Urothelium cell line (cell line): ENCODE results near the gene CASP8AP2.
A peak's percentile ranks its signal among the peaks of the same experiment; 100 is the strongest.
"Not testable (repeated sequence)": the region's sequence is repeated elsewhere in the genome, so short reads cannot be mapped to it uniquely, and the experiment has no call there.

Experiments
- DNase-seq: peaks from one replicate; pipeline ENCODE4 v3.0.0; 2011; ENCODE audit warnings: low spot score, mixed read lengths
- FAIRE-seq: peaks from 2 replicates; lab custom pipeline; 2011; peaks lifted over from hg19 to GRCh38; lab: Jason Lieb, UNC

The CASP8AP2 gene

DNA sequence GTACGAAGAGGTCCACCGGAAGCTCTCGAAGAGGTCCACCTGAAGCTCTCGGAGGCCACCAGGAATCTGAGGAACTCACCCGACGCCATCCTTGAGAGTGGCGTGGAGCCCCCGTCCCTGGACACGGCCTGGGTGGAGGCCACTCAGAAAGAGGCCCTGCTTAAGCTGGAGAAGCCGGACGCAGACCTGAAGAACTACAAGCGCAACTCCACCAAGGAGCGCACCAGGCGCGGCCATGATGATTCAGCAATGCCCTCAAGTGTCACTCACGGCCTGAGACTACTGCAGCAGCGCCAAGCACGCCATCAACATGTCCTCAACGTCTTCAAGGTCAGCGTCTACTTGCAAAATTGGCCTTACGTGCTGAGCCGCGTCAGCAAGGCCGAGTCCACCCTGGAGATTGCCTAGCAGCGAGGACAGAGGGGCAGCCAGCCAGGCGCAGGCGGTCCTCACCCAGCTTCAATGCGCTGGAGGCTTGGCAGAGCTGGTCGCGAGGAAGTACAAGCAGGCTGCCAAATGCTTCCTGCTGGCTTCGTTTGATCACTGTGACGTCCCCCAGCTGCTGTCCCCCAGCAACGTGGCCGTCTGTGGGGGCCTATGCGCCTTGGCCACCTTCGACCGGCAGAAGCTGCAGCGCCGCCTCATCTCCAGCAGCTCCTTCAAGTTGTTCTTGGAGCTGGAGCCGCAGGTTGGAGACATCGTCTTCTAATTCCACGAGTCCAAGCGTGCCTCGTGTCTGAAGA lies 56.9 kb downstream of the CASP8AP2 start:
- no peak for FAIRE-seq
- DNase-seq = no peak

DNA sequence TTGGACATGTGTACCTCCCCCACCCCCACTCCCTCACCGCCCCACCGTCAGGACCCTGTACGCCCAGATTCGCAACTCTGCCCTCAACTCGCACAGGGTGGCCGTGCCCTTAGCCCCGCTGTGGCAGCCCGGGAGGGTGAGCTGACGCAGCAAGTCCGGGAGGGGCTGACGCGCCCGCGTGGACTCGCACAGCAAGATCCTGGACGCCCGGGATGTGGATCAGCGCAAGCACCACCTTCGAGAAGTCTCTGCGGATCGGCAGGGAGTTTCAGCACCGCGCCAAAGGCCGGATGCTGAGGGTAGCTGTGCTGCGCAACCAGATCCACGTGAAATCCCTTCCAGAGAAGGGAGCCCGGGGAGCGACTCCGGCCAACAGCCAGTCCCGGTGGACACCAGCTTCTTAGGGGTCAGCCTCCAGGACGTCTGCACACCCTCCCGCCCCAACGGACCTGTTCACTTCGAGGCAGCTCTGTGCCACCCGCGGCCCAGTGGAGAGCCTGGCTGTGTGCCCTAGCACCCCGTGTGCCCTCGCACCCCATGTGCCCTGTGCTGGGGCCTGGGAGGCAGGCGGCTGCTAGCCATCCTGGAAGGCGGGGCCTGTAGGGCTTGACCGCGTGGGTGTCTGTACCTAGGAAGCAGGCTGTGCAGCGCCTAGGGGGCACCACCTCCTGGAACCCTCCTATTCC lies 57.9 kb downstream of the CASP8AP2 start:
- no peak for DNase-seq
- no peak for FAIRE-seq

DNA sequence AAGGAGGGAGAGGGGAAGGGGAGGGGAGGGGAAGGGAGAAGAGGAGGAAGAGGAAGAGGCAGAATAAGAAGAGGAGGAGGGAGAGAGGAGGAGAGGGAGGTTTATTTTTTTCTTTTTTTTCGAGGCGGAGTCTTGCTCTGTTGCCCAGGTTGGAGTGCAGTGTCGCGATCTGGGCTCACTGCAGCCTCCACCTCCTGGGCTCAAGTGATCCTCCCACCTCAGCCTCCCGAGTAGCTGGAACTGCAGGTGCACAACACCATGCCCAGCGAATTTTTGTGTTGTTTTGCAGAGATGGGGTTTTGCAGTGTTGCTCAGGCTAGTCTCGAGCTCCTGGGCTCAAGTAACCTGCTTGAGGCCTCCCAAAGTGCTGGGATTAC lies 58.4 kb downstream of the CASP8AP2 start:
- FAIRE-seq (no peak), DNase-seq (no peak)

DNA sequence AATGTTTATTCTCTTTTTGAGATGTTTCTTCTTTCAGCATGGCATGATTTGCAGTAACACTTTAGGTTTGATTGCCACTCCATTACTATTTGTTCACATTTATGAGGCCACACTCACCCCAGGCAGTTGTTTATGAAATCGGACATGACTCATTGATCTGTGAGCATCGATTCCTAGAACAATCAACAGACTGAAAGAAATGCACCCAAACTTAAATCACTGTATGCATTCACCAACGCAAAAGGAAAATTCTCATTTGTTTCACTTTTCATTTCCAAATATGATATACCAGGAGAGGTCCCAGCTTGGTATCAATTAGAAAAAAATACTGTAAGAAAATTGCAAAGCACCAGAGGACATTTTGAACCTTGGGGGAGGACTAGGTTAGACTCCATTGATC lies 59.2 kb downstream of the CASP8AP2 start:
- FAIRE-seq = no peak
- no peak for DNase-seq

DNA sequence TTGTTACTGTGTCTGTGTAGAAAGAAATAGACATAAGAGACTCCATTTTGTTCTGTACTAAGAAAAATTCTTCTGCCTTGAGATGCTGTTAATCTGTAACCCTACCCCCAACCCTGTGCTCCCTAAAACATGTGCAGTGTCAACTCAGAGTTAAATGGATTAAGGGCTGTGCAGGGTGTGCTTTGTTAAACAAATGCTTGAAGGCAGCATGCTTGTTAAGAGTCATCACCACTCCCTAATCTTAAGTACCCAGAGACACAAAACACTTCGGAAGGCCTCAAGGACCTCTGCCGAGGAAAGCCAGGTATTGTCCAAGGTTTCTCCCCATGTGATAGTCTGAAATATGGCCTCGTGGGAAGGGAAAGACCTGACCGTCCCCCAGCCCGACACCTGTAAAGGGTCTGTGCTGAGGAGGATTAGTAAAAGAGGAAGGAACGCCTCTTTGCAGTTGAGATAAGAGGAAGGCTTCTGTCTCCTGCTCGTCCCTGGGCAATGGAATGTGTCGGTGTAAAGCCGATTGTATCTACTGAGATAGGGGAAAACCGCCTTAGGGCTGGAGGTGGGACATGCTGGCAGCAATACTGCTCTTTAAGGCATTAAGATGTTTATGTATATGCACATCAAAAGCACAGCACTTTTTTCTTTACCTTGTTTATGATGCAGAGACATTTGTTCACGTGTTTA lies 61.3 kb downstream of the CASP8AP2 start:
- DNase-seq, FAIRE-seq: not testable (repeated sequence)

DNA sequence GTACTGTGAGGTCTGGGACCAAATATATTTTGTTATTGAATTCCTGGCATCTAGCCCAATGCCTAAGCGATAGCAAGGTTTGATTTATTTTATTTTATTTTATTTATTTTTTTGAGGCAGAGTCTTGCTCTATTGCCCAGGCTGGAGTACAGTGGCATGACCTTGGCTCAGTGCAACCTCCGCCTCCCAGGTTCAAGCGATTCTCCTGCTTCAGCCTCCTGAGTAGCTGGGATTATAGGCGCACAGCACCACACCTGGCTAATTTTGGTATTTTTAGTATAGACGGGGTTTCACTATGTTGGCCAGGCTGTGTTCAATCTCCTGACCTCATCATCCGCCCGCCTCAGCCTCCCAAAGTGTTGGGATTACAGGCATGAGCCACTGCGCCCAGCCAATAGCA lies 62.9 kb downstream of the CASP8AP2 start:
- FAIRE-seq, DNase-seq: not testable (repeated sequence)

DNA sequence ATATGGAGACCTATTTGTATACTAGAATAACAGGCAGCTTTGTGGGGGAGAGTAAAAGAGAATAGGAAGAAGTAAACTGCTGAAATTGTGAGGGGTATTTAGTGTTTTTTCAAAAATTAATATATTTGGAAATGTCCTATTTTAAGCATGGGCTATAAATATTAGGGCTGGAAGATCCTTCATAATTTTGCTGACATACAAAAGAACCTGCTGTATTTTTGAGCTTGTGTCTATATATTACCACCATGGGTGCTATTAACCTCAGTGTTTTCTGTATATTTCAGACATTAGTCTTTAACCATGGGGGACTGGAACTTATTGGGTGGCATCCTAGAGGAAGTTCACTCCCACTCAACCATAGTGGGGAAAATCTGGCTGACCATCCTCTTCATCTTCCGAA lies 64.5 kb downstream of the CASP8AP2 start, which contains the start of gene GJA10:
GJA10 (plus strand) TSS at position 301 of the 400 bp plus-strand sequence; CDS start at position 301, 0 bp downstream.
- DNase-seq (no peak), FAIRE-seq (no peak)

DNA sequence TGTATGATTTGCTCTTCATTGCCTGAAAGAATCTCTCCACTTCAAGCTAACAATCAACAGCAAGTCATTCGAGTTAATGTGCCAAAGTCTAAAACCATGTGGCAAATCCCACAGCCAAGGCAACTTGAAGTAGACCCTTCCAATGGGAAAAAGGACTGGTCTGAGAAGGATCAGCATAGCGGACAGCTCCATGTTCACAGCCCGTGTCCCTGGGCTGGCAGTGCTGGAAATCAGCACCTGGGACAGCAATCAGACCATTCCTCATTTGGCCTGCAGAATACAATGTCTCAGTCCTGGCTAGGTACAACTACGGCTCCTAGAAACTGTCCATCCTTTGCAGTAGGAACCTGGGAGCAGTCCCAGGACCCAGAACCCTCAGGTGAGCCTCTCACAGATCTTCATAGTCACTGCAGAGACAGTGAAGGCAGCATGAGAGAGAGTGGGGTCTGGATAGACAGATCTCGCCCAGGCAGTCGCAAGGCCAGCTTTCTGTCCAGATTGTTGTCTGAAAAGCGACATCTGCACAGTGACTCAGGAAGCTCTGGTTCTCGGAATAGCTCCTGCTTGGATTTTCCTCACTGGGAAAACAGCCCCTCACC lies 65.7 kb downstream of the CASP8AP2 start:
- DNase-seq = peak; percentile 61
- peak; percentile 46 for FAIRE-seq

DNA sequence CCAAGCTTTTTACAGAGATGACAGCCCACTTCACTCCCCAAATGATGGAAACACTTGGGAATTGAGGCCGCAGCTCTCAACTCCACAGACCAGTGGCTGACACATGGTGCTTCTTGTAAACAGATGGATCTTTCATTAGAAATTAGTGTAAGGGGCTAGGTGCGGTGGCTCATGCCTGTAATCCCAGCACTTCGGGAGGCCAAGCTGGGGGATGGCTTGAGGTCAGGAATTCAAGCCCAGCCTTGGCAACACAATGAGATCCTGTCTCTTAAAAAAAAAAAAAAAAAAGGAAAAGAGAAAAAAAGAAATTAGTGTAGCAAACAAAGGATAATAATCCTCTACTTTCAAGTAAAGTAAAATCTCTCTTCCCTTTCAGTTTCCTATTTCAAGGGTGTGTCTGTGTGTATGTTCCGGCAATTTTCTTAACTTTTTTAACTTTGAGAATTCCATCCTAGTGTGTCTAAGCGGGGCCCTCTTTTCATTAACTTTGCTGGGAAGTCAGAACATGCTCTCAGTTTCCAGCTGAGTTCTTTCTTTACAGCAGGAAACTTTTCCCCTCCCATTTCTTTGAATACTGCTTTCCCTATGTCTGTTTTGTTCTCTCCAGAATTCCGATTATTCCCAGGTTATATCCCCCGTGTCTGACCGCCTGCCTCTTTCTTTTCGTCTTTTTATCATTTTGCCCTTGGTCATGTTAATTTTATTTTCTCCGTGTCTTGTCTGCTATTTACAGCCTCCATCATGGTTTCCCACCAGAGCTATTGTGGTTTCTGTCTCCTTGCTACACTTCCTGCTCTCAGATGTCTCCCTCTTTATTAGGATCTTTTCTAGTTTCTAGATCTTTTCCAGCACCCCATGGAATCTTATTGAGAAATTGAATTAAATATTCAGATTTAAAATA lies 80.6 kb downstream of the CASP8AP2 start:
- FAIRE-seq = not testable (repeated sequence)

DNA sequence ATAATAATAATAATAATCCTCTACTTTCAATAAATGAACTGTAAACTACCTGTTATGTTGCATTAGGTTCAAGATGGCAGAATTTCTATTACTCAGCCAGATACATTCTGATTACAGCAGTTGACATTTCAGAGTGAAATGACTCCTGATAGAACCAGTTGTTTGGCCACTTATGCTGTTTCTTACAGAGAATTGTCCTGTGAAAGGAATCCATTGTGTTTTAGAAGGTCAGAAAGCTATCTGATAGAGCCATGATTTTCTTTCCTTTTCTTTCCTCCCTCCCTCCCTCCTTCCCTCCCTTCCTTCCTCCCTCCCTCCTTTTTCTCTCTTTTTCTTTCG lies 81.2 kb downstream of the CASP8AP2 start:
- FAIRE-seq (no peak), DNase-seq (no peak)

More for the DNA sequence above, 80.6 kb downstream of the CASP8AP2 start:
- not testable (repeated sequence) for DNase-seq

DNA sequence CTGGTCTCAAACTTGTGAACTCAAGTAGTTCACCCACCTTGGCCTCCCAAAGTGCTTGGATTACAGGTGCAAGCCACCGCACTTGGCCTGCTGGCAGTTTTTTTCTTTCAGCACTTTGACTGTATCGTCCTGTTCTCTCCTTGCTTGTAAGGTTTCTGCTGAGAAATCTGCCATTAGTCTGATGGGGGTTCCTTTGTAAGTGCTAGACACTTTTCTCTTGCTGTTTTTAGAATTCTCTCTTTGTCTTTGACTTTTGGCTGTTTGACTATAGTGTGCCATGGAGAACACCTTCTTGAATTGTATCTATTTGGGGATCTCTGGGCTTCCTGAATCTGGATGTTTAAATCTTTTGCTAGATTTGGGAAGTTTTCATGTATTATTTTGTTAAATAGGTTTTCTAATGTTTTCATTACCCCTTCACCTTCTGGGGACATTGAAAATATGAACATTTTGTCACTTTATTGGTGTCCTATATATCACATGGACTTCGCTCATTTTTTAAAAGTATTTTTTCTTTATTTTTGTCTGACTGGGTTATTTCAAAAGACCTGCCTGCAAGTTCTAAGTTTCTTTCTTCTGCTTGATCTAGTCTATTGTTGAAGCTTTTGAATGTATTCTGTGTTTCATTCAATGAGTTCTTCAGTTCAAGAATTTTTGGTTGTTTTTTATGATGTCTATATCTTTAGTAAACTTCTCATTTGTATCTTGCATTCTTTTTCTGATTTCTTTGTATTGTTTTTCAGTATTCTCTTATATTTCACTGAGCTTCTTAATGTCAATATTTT lies 86.6 kb downstream of the CASP8AP2 start:
- no peak for FAIRE-seq
- DNase-seq = no peak

DNA sequence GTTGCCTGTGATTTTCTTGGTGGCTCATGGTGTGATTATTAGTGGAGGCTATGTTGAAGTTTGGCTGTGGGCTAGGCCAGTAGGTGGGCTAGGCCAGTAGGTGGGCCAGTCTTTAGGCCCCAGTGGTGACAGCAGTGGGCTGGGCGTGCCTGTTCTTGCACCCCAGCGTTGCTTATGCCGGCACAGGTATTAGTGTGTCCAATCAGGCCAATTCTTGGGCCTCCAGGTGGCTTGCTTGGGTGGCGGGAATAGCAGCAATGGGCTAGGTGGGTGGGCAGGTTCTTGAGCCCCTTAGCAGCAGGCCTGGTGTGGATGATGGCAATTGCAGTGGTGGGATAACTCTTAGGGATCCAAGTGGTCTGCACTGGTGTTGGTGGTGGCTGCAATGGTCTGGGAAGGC lies 87.5 kb downstream of the CASP8AP2 start:
- no peak for DNase-seq
- FAIRE-seq = no peak

DNA sequence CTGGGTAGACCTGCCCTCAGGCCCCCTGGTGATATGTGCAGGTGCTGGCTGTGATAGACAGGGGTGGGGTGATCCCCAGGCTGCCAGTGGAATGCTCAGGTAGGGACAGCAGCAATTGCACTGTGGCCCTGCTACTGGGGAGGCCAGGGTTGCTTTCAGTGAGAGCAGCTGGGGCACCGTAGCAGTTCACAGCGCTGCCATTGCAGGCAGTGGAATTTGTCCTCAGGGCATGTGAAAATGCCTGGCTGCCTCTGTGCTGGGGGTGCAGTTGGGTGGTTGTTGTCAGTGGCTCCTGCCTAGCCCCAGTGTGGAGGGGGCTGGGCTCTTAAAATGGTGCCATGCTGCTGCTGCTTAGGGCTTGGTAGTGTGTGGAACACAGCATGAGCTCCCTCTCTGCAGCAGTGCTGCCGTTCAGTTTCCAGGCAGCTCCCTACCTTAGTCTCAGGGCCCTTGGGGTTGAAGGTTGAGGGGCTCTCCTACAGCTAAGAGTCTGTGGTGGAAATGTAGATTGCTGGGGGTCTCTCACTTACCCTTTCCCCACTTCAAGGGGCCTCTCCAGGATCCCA lies 88.2 kb downstream of the CASP8AP2 start:
- no peak for DNase-seq
- no peak for FAIRE-seq
